ENCODE results near the gene ATP6V1D.
"Not testable (repeated sequence)": the region's sequence is repeated elsewhere in the genome, so short reads cannot be mapped to it uniquely, and the experiment has no call there.

The ATP6V1D gene

GRCh38 chr14:67329666-67330065 lies 29.9 kb downstream of the ATP6V1D start:
- H3K36me3 ChIP-seq (ENCODE audit: control insufficient read depth, insufficient read depth, low read length) = not testable (repeated sequence)

GRCh38 chr14:67319142-67319541 lies 40.5 kb downstream of the ATP6V1D start:
- H3K36me3 ChIP-seq (ENCODE audit: control insufficient read depth, insufficient read depth, low read length) = no peaks in the 10 kb centered on the region
- H3K9ac ChIP-seq (ENCODE audit: low read depth, low read length) = no peak overlapping the region
- no peaks in the 10 kb centered on the region for H3K4me1 ChIP-seq (ENCODE audit: control insufficient read depth, insufficient read depth, low read length)
- H3K4me3 ChIP-seq (ENCODE audit: low read depth, low read length) = no peak overlapping the region
- H3K9me3 ChIP-seq (ENCODE audit: control insufficient read depth, insufficient read depth, low read length) = no peaks in the 10 kb centered on the region
- H3K27me3 ChIP-seq (ENCODE audit: control insufficient read depth, insufficient read depth, low read length) = no peaks in the 10 kb centered on the region

More at GRCh38 chr14:67329666-67330065, 29.9 kb downstream of the ATP6V1D start:
- H3K9me3 ChIP-seq (ENCODE audit: control insufficient read depth, insufficient read depth, low read length); H3K4me1 ChIP-seq (ENCODE audit: control insufficient read depth, insufficient read depth, low read length); H3K9ac ChIP-seq (ENCODE audit: low read depth, low read length); H3K27me3 ChIP-seq (ENCODE audit: control insufficient read depth, insufficient read depth, low read length); H3K4me3 ChIP-seq (ENCODE audit: low read depth, low read length): not testable (repeated sequence)

DNA sequence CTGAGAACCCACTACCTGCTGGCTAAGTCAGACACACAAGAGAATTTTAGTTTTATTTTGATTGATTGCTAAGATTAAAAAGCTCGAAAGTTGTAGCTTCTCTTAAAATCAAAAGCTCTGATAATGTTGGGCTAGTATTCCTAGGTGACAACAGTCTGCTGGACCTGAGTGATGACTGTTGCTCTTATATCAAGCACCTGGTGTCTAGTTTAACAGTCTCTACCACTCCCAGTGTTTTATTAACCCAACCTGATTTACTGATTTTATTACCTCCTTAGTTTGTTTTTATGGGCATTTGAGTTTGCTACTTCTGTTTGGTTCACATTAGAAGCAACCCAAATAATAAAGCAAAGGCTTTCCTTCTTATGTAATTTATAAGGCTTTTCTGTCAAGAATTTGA lies 41.8 kb downstream of the ATP6V1D start:
- no peaks in the 10 kb centered on the region for H3K27me3 ChIP-seq (ENCODE audit: control insufficient read depth, insufficient read depth, low read length)
- H3K9me3 ChIP-seq (ENCODE audit: control insufficient read depth, insufficient read depth, low read length) = no peaks in the 10 kb centered on the region
- no peaks in the 10 kb centered on the region for H3K4me1 ChIP-seq (ENCODE audit: control insufficient read depth, insufficient read depth, low read length)
- H3K9ac ChIP-seq (ENCODE audit: low read depth, low read length) = no peak overlapping the region
- H3K36me3 ChIP-seq (ENCODE audit: control insufficient read depth, insufficient read depth, low read length) = no peaks in the 10 kb centered on the region
- H3K4me3 ChIP-seq (ENCODE audit: low read depth, low read length) = no peak overlapping the region

- no peak overlapping the region for H3K9ac ChIP-seq (ENCODE audit: low read depth, low read length)
- no peaks in the 10 kb centered on the region for H3K4me1 ChIP-seq (ENCODE audit: control insufficient read depth, insufficient read depth, low read length)
- no peak overlapping the region for H3K4me3 ChIP-seq (ENCODE audit: low read depth, low read length)
- no peaks in the 10 kb centered on the region for H3K9me3 ChIP-seq (ENCODE audit: control insufficient read depth, insufficient read depth, low read length)
- no peaks in the 10 kb centered on the region for H3K36me3 ChIP-seq (ENCODE audit: control insufficient read depth, insufficient read depth, low read length)
- H3K27me3 ChIP-seq (ENCODE audit: control insufficient read depth, insufficient read depth, low read length) = no peaks in the 10 kb centered on the region
These were observed 46.5 kb downstream of the ATP6V1D start for GRCh38 chr14:67313153-67313552.

DNA sequence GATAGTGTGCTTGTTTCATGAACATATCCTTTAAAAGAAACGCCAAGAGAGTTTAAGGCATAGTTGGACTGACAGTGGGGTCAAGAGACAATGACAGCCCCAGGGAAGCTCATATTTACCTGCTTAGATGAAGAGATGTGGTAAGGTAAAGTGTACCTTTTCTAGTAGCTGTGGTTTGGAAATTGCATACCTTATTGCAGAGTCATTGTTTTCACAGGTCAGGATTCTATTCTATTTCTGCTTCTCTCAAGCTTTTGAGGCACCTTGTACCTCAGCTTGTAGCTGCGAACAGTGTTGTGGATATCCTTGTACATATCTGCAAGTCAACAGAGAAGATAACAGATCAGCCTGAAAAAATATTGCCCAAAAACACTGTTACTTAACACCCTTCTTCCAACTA lies 47.7 kb downstream of the ATP6V1D start:
- no peaks in the 10 kb centered on the region for H3K36me3 ChIP-seq (ENCODE audit: control insufficient read depth, insufficient read depth, low read length)
- no peak overlapping the region for H3K4me3 ChIP-seq (ENCODE audit: low read depth, low read length)
- H3K4me1 ChIP-seq (ENCODE audit: control insufficient read depth, insufficient read depth, low read length) = no peaks in the 10 kb centered on the region
- no peaks in the 10 kb centered on the region for H3K27me3 ChIP-seq (ENCODE audit: control insufficient read depth, insufficient read depth, low read length)
- no peaks in the 10 kb centered on the region for H3K9me3 ChIP-seq (ENCODE audit: control insufficient read depth, insufficient read depth, low read length)
- no peak overlapping the region for H3K9ac ChIP-seq (ENCODE audit: low read depth, low read length)
